Right lobe of liver (tissue), 6 donors: ENCODE results near the gene KLK13. TPM values are rescaled to one million over a fixed set of nuclear protein-coding genes. Genes with fewer than 3 reads are reported as not detected.
A peak's percentile ranks its signal among the peaks of the same experiment; 100 is the strongest.

Experiments used
- ATAC-seq, 4 donors: fragments of 200-7000 bp; cut with Tn5 transposase; one replicate each; pipeline ENCODE4 v1.9.1; 2020; ENCODE audit warnings: mild to moderate bottlenecking in 4 of 4, moderate library complexity in 4 of 4
- DNase-seq, 3 donors: peaks; one replicate each; pipeline ENCODE4 v3.0.0-alpha.2; 2020
- H3K27ac ChIP-seq, 3 donors: fragments of 200-600 bp; one replicate each; pipeline ENCODE4 v1.8.0; 2022
- H3K27me3 ChIP-seq, 2 donors: fragments of 200-600 bp; one replicate each; pipeline ENCODE4 v1.8.0; 2022
- H3K36me3 ChIP-seq, 4 donors: fragments of 200-600 bp; sonication (generic) in 1 of 4; one replicate each; pipeline versions ENCODE4 v1.5.1 to v1.8.0; 2017 to 2022; ENCODE audit warnings: control low read depth in 1 of 4
- H3K4me1 ChIP-seq, 4 donors: fragments of 200-600 bp; sonication (generic) in 1 of 4; one replicate each; pipeline versions ENCODE4 v1.5.1 to v1.8.0; 2017 to 2022; ENCODE audit warnings: control low read depth in 1 of 4
- H3K4me3 ChIP-seq, 3 donors: fragments of 200-600 bp; one replicate each; pipeline ENCODE4 v1.8.0; 2022
- H3K9me3 ChIP-seq, 4 donors: fragments of 200-600 bp; sonication (generic) in 1 of 4; one replicate each; pipeline versions ENCODE4 v1.5.1 to v1.8.0; 2017 to 2022; ENCODE audit warnings: control low read depth in 1 of 4
- POLR2A ChIP-seq: fragments of 450-650 bp; IDR thresholded peaks from one replicate; pipeline ENCODE4 v1.6.1; 2017; ENCODE audit warnings: antibody characterized with exemption, mild to moderate bottlenecking
- WGBS: methylation state at CpG from one replicate; pipeline ENCODE4 v1.1.6; 2018; ENCODE audit warnings: low coverage, low lambda C conversion rate; ENCODE audit not compliant: insufficient coverage; ENCODE audit errors: missing lambda C conversion rate; 5-methylcytosine and 5-hydroxymethylcytosine counted together
- intact Hi-C, 2 donors: fragments of 100-400 bp; cut with DNase I; formaldehyde crosslinking; loops; one replicate each; pipeline versions ENCODE4 v1.11.2 to v1.14.1; 2022
- total RNA-seq, 6 experiments: library from RNA; depleted of rRNA in 2 of 6; stranded (reverse); fragments of >200 nt in 2 of 6; fragmentation: NEBNext Ultra II Directional in 3 of 6; extraction: Animal tissue kit (Norgen Biotek cat#: 25700) in 3 of 6; gene quantifications; one replicate each; pipeline versions ENCODE4 v1.1.0 to v1.2.4, GENCODE V29; 2016 to 2023
- TF ChIP-seq, protein P1 (sequence below), 4 donors: fragments of 200-600 bp in 3 of 4; fragments of 450-650 bp in 1 of 4; IDR thresholded peaks; one replicate each; pipeline versions ENCODE4 v1.5.1 to v1.8.0; 2016 to 2022; ENCODE audit warnings: antibody characterized with exemption in 4 of 4, mild to moderate bottlenecking in 2 of 4
- donor health status: DM: no; HTN: yes; CAD: no.
- donor health status: DM: no; HTN: no; CAD: no.
- donor health status: DM: no; HTN: no; CAD: no.
- donor health status: DM: no; HTN: yes; CAD: no.
- donor health status: DM: no; HTN: yes; CAD: no.

KLK13 gene
- total RNA-seq, 6 experiments from 2014 or later, result not detected

DNA sequence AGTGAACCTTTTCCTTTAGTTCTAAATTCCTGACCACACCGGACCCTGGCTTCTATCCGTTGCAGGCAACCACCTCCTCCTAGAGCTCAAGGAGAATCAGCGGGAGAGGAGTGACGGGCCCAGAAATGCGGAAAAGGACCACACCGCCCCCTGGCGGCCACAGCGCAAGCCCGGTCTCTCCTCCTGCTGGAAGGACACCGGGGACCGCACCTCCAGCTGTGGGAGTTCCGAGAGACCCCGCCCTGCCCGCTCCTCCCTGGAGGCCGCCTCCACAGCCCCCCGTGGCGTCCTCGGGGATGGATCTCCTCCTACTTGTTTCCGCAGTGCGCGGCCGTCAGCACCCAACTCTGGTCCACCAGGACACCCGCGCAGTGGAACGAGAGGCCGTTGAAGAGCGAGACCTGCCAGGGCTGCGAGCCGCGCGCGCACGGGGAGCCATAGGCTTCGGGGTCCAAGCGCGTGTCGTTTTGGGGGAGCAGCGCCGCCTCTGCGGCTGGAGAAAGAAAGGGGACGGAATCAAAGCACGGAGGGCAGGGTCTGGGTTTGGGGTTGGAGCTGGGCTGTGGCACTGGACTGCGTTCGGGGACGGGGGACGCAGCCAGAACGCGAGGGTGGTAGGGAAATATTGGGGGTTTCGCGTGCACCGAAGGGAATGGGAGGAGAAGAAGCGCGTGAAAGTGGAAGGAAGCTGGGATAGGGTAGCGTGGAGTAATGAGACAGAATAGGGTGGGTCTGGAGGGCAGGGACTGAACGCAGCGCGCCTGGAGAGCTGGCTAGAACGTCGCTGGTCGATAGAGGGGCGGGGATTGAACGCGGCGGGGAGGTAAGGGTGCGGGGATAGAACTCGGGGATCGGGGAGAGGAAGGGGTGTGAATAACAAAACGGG lies 47.9 kb downstream of the KLK13 start:
- DNase-seq, result peak in 2 of 3 donors; percentile 51 to 57
- H3K36me3 ChIP-seq, result no peaks in the 10 kb centered on the region
- intact Hi-C loops, result no loop called here
- no peak overlapping the region for H3K4me3 ChIP-seq
- H3K9me3 ChIP-seq, result no peaks in the 10 kb centered on the region
- 2% methylated on average over 55 of the region's 68 CpGs for WGBS
- peaks cover 3 to 6% of the 10 kb centered on the region in 2 donors for H3K27me3 ChIP-seq
- no peaks in the 10 kb centered on the region for H3K4me1 ChIP-seq
- no peak for TF ChIP-seq POLR2A
- TF ChIP-seq, protein P1, sequence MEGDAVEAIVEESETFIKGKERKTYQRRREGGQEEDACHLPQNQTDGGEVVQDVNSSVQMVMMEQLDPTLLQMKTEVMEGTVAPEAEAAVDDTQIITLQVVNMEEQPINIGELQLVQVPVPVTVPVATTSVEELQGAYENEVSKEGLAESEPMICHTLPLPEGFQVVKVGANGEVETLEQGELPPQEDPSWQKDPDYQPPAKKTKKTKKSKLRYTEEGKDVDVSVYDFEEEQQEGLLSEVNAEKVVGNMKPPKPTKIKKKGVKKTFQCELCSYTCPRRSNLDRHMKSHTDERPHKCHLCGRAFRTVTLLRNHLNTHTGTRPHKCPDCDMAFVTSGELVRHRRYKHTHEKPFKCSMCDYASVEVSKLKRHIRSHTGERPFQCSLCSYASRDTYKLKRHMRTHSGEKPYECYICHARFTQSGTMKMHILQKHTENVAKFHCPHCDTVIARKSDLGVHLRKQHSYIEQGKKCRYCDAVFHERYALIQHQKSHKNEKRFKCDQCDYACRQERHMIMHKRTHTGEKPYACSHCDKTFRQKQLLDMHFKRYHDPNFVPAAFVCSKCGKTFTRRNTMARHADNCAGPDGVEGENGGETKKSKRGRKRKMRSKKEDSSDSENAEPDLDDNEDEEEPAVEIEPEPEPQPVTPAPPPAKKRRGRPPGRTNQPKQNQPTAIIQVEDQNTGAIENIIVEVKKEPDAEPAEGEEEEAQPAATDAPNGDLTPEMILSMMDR (IDR thresholded peaks at IDR 0.05), result peak; percentile 28 to 62 (median 46)
- ATAC-seq, result peak; percentile 38 to 54 (median 42)
- H3K27ac ChIP-seq, result no peak overlapping the region

- ATAC-seq (no peak), DNase-seq (no peak)
- no peak overlapping the region for H3K4me3 ChIP-seq
- no peaks in the 10 kb centered on the region for H3K36me3 ChIP-seq
- no peaks in the 10 kb centered on the region for H3K9me3 ChIP-seq
- TF ChIP-seq POLR2A, result no peak
- TF ChIP-seq, protein P1 (IDR thresholded peaks at IDR 0.05), result no peak
- no peaks in the 10 kb centered on the region for H3K4me1 ChIP-seq
- H3K27me3 ChIP-seq, result peaks cover 3 to 6% of the 10 kb centered on the region in 2 donors
- intact Hi-C loops, result no loop called here
- H3K27ac ChIP-seq, result no peak overlapping the region
- WGBS, result 82% methylated on average over 7 of the region's 19 CpGs
Measured at GRCh38 chr19:51015691-51016267, 49.1 kb downstream of the KLK13 start.

- H3K27ac ChIP-seq, result no peak overlapping the region
- DNase-seq (no peak), ATAC-seq (no peak)
- intact Hi-C loops, result no loop called here
- 41% methylated on average over 2 of the region's 6 CpGs for WGBS
- no peaks in the 10 kb centered on the region for H3K4me1 ChIP-seq
- H3K27me3 ChIP-seq, result peaks cover 3 to 6% of the 10 kb centered on the region in 2 donors
- no peaks in the 10 kb centered on the region for H3K36me3 ChIP-seq
- no peaks in the 10 kb centered on the region for H3K9me3 ChIP-seq
- TF ChIP-seq, protein P1 (IDR thresholded peaks at IDR 0.05), result no peak
- no peak for TF ChIP-seq POLR2A
- no peak overlapping the region for H3K4me3 ChIP-seq
Measured at GRCh38 chr19:51014242-51014641, 50.6 kb downstream of the KLK13 start.

DNA sequence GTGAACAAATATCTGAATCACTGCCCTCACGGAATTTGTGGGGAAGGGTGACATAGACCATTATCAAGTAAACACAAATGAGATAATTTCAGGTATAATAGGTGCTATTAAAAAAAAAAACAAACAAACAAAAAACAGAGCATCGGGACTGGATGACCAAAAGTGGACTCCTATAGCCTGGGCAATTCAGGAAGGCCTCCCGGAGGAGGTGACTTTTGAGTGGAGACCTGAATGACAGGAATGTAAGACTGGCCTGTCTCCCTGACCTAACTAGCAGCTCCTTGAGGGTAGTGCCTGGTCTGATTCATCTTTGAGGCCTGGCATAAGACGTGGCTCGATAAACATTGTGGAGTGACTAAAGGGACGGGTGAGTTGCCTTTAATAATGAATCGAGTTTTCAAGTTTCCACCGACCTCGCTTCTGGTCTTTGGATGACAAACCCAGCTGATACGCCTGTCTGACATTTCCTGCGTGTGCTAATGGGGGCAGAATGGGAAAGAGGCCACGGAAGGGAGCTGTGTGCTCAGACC lies 52.2 kb downstream of the KLK13 start:
- intact Hi-C loops, result no loop called here
- peak in 1 of 3 donors; percentile 2 for DNase-seq
- peaks cover 3 to 6% of the 10 kb centered on the region in 2 donors for H3K27me3 ChIP-seq
- no peaks in the 10 kb centered on the region for H3K4me1 ChIP-seq
- no peaks in the 10 kb centered on the region for H3K36me3 ChIP-seq
- 60% methylated on average over 4 of the region's 12 CpGs for WGBS
- no peaks in the 10 kb centered on the region for H3K9me3 ChIP-seq
- H3K27ac ChIP-seq, result no peak overlapping the region
- no peak overlapping the region for H3K4me3 ChIP-seq
- TF ChIP-seq, protein P1 (IDR thresholded peaks at IDR 0.05), result no peak
- no peak for TF ChIP-seq POLR2A
- ATAC-seq, result no peak
